GM23338 (cell line): ENCODE results near the gene WWP2. TPM values are rescaled to one million over a fixed set of nuclear protein-coding genes. Genes with fewer than 3 reads are reported as not detected.

Experiments
- ATAC-seq: fragments of 200-7000 bp; cut with Tn5 transposase; 3 replicates; pipeline ENCODE4 v1.9.1; 2020
- DNase-seq: peaks from one replicate; pipeline ENCODE4 v3.0.0-alpha.2; 2015; ENCODE audit warnings: low spot score
- H2AFZ ChIP-seq: fragments of 200-600 bp; sonication (generic); 2 replicates; pipeline ENCODE4 v1.8.0; 2016; ENCODE audit warnings: antibody characterized with exemption, mild to moderate bottlenecking, moderate library complexity
- H3F3A ChIP-seq: fragments of 200-600 bp; sonication (generic); replicated peaks from 2 replicates; pipeline ENCODE4 v1.8.0; 2017; ENCODE audit warnings: antibody characterized with exemption, mixed run types, low read depth
- H3K27ac ChIP-seq: fragments of 200-600 bp; sonication (generic); 2 replicates; pipeline ENCODE4 v1.6.1; 2016; ENCODE audit warnings: low read depth
- H3K27me3 ChIP-seq: fragments of 200-600 bp; sonication (generic); 2 replicates; pipeline ENCODE4 v1.8.0; 2016; ENCODE audit warnings: mild to moderate bottlenecking, mixed run types, moderate library complexity; ENCODE audit not compliant: insufficient read depth
- H3K36me3 ChIP-seq: fragments of 200-600 bp; sonication (generic); 2 replicates; pipeline ENCODE4 v1.8.0; 2016; ENCODE audit warnings: mild to moderate bottlenecking; ENCODE audit not compliant: insufficient read depth
- H3K4me1 ChIP-seq: fragments of 200-600 bp; sonication (generic); 2 replicates; pipeline ENCODE4 v1.8.0; 2016; ENCODE audit warnings: mild to moderate bottlenecking, moderate library complexity; ENCODE audit not compliant: insufficient read depth
- H3K4me2 ChIP-seq: fragments of 200-600 bp; sonication (generic); 2 replicates; pipeline ENCODE4 v1.7.1; 2017; ENCODE audit warnings: mixed run types
- H3K4me3 ChIP-seq: fragments of 200-600 bp; sonication (generic); 2 replicates; pipeline ENCODE4 v1.6.1; 2016; ENCODE audit warnings: mixed run types
- H3K79me2 ChIP-seq: fragments of 200-600 bp; sonication (generic); replicated peaks from 2 replicates; pipeline ENCODE4 v1.8.0; 2017; ENCODE audit warnings: mild to moderate bottlenecking; ENCODE audit not compliant: insufficient read depth
- H3K9me2 ChIP-seq: fragments of 200-600 bp; sonication (generic); 2 replicates; pipeline ENCODE4 v1.8.0; 2017; ENCODE audit not compliant: insufficient read depth
- H4K20me1 ChIP-seq: fragments of 200-600 bp; sonication (generic); replicated peaks from 2 replicates; pipeline ENCODE4 v1.8.0; 2017; ENCODE audit warnings: mild to moderate bottlenecking; ENCODE audit not compliant: insufficient read depth
- H3K27ac Mint-ChIP-seq: 2 replicates; pipeline ENCODE4 v1.8.0; 2020; ENCODE audit warnings: inconsistent platforms, mild to moderate bottlenecking, moderate library complexity, mixed read lengths
- H3K27me3 Mint-ChIP-seq: 3 replicates; pipeline ENCODE4 v1.8.0; 2022; ENCODE audit warnings: low read depth, mild to moderate bottlenecking, moderate library complexity, mixed read lengths, inconsistent platforms; ENCODE audit not compliant: insufficient read depth, poor library complexity
- H3K36me3 Mint-ChIP-seq: 3 replicates; pipeline ENCODE4 v1.8.0; 2021; ENCODE audit warnings: low read depth, mild to moderate bottlenecking, inconsistent platforms, moderate library complexity, mixed read lengths
- H3K4me1 Mint-ChIP-seq: 3 replicates; pipeline ENCODE4 v1.8.0; 2020; ENCODE audit warnings: mild to moderate bottlenecking, inconsistent platforms, mixed read lengths
- H3K4me3 Mint-ChIP-seq: 3 replicates; pipeline ENCODE4 v1.8.0; 2021; ENCODE audit warnings: moderate library complexity, mild to moderate bottlenecking, inconsistent platforms, mixed read lengths
- H3K9me3 Mint-ChIP-seq: 3 replicates; pipeline ENCODE4 v1.8.0; 2020; ENCODE audit warnings: moderate library complexity, mild to moderate bottlenecking, inconsistent platforms, mixed read lengths
- CREB1 ChIP-seq: fragments of 250-450 bp; sonication (Bioruptor Pico); IDR thresholded peaks from 2 replicates; pipeline ENCODE4 v1.5.0; 2020; ENCODE audit warnings: low read depth, mild to moderate bottlenecking, moderate library complexity
- ETS1 ChIP-seq: IDR thresholded peaks from 2 replicates; pipeline ENCODE4 v1.6.1; 2016; ENCODE audit warnings: antibody characterized with exemption
- EZH2 ChIP-seq: fragments of 200-600 bp; sonication (generic); IDR thresholded peaks from one replicate; pipeline ENCODE4 v1.8.0; 2017; ENCODE audit warnings: antibody characterized with exemption, mild to moderate bottlenecking, low read depth; ENCODE audit not compliant: unreplicated experiment
- EZH2phosphoT487 ChIP-seq: fragments of 200-600 bp; sonication (generic); IDR thresholded peaks from one replicate; pipeline ENCODE4 v1.8.1; 2018; ENCODE audit warnings: antibody characterized with exemption; ENCODE audit not compliant: unreplicated experiment
- JUNB ChIP-seq: IDR thresholded peaks from one replicate; pipeline ENCODE4 v1.6.1; 2016; ENCODE audit warnings: antibody characterized with exemption; ENCODE audit not compliant: unreplicated experiment
- NANOG ChIP-seq: IDR thresholded peaks from 2 replicates; pipeline ENCODE4 v1.6.1; 2016; ENCODE audit warnings: antibody characterized with exemption, borderline replicate concordance
- POLR2AphosphoS5 ChIP-seq: IDR thresholded peaks from 2 replicates; pipeline ENCODE4 v1.6.1; 2016; ENCODE audit warnings: antibody characterized with exemption, low read depth
- REST ChIP-seq: IDR thresholded peaks from one replicate; pipeline ENCODE4 v1.6.1; 2018; ENCODE audit warnings: antibody characterized with exemption; ENCODE audit not compliant: unreplicated experiment
- STAT1 ChIP-seq: IDR thresholded peaks from one replicate; pipeline ENCODE4 v1.6.1; 2016; ENCODE audit warnings: antibody characterized with exemption; ENCODE audit not compliant: unreplicated experiment
- ZNF114 ChIP-seq: fragments of 250-450 bp; sonication (Bioruptor Pico); IDR thresholded peaks from 2 replicates; pipeline ENCODE4 v1.5.0; 2020; ENCODE audit warnings: mild to moderate bottlenecking, moderate library complexity
- ZNF331 ChIP-seq: fragments of 250-450 bp; sonication (Bioruptor Pico); IDR thresholded peaks from 2 replicates; pipeline ENCODE4 v1.5.0; 2020; ENCODE audit warnings: low read depth, mild to moderate bottlenecking, moderate library complexity
- polyA plus RNA-seq: library from polyadenylated mRNA; unstranded; fragments of >200 nt; fragmentation: Nextera tagmentation; extraction: Ambion mirVana; gene quantifications from 2 replicates; pipeline ENCODE4 v1.2.1, GENCODE V29; 2016
- total RNA-seq: library from RNA; depleted of rRNA; stranded (reverse); fragments of >200 nt; shearing (Covaris generic); gene quantifications from 2 replicates; pipeline ENCODE4 v1.2.3, GENCODE V29; 2014
- TF ChIP-seq, protein P1 (sequence below), 2 experiments: fragments of 200-600 bp in 1 of 2; sonication (generic) in 1 of 2; conservative IDR thresholded peaks; 2 replicates each; pipeline versions ENCODE4 v1.5.1 to v1.6.1; 2016 to 2017; ENCODE audit warnings: antibody characterized with exemption in 2 of 2, low read depth in 2 of 2, mild to moderate bottlenecking in 2 of 2, moderate library complexity in 1 of 2

The WWP2 gene
- total and polyA plus RNA-seq, 2 experiments from 2014 or later = 12.3 to 35.5 TPM

GRCh38 chr16:69812688-69813014, 50.5 kb downstream of the WWP2 start (continued):
- TF ChIP-seq REST (no peak), ETS1 (no peak), EZH2phosphoT487 (no peak), POLR2AphosphoS5 (no peak), EZH2 (no peak), CREB1 (CRISPR knock-in tag) (no peak), STAT1 (no peak), ZNF331 (no peak), JUNB (no peak)
- TF ChIP-seq, protein P1, sequence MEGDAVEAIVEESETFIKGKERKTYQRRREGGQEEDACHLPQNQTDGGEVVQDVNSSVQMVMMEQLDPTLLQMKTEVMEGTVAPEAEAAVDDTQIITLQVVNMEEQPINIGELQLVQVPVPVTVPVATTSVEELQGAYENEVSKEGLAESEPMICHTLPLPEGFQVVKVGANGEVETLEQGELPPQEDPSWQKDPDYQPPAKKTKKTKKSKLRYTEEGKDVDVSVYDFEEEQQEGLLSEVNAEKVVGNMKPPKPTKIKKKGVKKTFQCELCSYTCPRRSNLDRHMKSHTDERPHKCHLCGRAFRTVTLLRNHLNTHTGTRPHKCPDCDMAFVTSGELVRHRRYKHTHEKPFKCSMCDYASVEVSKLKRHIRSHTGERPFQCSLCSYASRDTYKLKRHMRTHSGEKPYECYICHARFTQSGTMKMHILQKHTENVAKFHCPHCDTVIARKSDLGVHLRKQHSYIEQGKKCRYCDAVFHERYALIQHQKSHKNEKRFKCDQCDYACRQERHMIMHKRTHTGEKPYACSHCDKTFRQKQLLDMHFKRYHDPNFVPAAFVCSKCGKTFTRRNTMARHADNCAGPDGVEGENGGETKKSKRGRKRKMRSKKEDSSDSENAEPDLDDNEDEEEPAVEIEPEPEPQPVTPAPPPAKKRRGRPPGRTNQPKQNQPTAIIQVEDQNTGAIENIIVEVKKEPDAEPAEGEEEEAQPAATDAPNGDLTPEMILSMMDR (conservative IDR thresholded peaks at IDR 0.05; ENCODE audit: low read depth in 2 of 2) = no peak

GRCh38 chr16:69814078-69814477, 51.9 kb downstream of the WWP2 start:
- H3K4me3 Mint-ChIP-seq = no peak overlapping the region
- H2AFZ ChIP-seq = no peak overlapping the region
- DNase-seq = no peak
- ATAC-seq = no peak
- no peaks in the 10 kb centered on the region; the same call in 1 of the 2 replicates for H3K79me2 ChIP-seq
- H4K20me1 ChIP-seq = no peaks in the 10 kb centered on the region
- no peak overlapping the region for H3K27ac ChIP-seq
- H3K27me3 Mint-ChIP-seq = peaks cover 7% of the 10 kb centered on the region
- peaks cover 7% of the 10 kb centered on the region; the same call in 1 of the 2 replicates for H3K4me1 ChIP-seq
- H3K9me3 Mint-ChIP-seq = peaks cover 2% of the 10 kb centered on the region; the same call in 1 of the 3 replicates
- peaks cover 11% of the 10 kb centered on the region; the same call in 2 of the 3 replicates for H3K36me3 Mint-ChIP-seq
- H3F3A ChIP-seq = no peaks in the 10 kb centered on the region
- peak overlapping the region; percentile 16; the same call in 1 of the 2 replicates for H3K27ac Mint-ChIP-seq
- H3K9me2 ChIP-seq = no peaks in the 10 kb centered on the region
- no peak overlapping the region for H3K4me3 ChIP-seq
- H3K4me2 ChIP-seq = no peak overlapping the region
- peaks cover 8% of the 10 kb centered on the region for H3K4me1 Mint-ChIP-seq
- H3K36me3 ChIP-seq = no peaks in the 10 kb centered on the region
- H3K27me3 ChIP-seq = no peaks in the 10 kb centered on the region
- TF ChIP-seq ZNF114 (CRISPR knock-in tag) (no peak), STAT1 (no peak), POLR2AphosphoS5 (no peak), REST (no peak), NANOG (no peak)
